Measurements from ENCODE around the gene WDFY3.
"Not testable (repeated sequence)": the region's sequence is repeated elsewhere in the genome, so short reads cannot be mapped to it uniquely, and the experiment has no call there.

WDFY3 gene

GRCh38 chr4:84708406-84709135 lies 257.9 kb downstream of the WDFY3 start:
- DNase-seq (ENCODE audit: low read depth) = no peak

- DNase-seq (ENCODE audit: low read depth) = no peak
Measured at GRCh38 chr4:84706286-84706685, 260.2 kb downstream of the WDFY3 start.

DNA sequence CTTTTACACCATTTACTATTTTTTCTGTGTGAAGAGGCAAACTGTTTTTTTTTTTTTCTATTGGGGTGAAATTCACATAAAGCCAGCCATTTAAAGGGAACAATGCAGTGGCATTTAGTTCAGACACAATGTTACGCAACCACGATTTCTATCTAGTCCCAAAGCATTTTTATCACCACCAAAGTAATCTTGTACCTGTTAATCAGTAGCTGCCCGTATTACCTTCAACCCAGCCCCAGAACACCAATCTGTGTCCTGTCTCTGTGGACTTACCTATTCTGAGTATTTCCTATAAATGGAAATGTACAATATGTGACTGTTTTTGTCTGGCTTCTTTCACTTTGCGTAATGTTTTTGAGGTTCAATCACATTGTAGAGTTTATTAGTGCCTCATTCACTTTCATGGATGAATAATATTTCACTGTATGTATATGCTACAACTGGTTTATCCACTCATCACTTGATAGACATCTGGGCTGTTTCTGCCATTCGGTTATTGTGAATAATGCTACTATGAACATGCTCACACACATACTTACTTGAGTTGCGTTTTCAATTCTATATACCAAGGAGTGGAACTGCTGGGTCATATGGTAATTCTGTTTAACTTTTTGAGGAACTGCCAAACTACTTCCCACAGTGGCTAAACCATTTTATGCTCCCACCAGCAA lies 267.4 kb downstream of the WDFY3 start:
- DNase-seq (ENCODE audit: low read depth) = no peak

GRCh38 chr4:84697615-84698201 lies 268.8 kb downstream of the WDFY3 start:
- no peak for DNase-seq (ENCODE audit: low read depth)

DNA sequence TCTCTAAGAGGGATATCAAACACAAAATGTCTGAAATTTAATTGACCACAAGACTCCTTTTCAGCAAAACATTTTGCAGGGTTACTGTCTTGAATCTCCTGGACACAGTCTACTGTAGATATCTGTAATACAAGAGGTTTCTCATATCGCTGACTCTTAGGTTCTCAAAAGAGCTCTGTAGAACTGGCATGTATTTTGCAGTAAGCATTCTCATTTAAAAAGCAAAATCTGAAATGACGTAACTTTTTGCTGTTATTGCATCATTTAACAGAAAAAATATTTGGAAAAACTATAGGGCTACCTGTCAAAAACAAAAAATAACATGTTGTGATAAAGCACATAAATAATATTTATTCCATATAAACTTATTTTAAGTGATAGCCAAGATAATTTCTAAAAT lies 269.3 kb downstream of the WDFY3 start:
- no peak for DNase-seq (ENCODE audit: low read depth)

GRCh38 chr4:84691800-84692199 lies 274.7 kb downstream of the WDFY3 start:
- no peak for DNase-seq (ENCODE audit: low read depth)

- DNase-seq (ENCODE audit: low read depth) = peak; percentile 87
Measured at GRCh38 chr4:84691170-84691691, 275.3 kb downstream of the WDFY3 start.

- no peak for DNase-seq (ENCODE audit: low read depth)
Measured at GRCh38 chr4:84690481-84690880, 276.0 kb downstream of the WDFY3 start.

DNA sequence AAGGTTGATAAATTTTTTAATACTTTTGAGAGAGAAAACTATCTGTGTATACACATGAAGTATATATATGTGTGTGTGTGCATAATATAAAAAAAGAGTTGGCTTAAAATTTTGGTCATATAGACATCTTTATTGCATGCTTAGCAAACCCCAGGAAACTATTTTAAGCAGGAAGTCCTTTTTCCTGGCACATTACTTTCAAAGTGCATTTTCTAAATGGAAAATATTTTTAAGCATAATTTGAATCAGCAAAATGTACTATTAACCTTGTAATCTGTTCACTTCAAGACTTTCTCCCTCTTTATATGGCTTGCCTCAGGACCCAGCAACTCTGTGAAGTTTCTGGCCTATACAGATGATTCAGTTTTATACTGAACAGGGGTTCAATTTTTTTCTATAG lies 277.3 kb downstream of the WDFY3 start:
- no peak for DNase-seq (ENCODE audit: low read depth)

DNA sequence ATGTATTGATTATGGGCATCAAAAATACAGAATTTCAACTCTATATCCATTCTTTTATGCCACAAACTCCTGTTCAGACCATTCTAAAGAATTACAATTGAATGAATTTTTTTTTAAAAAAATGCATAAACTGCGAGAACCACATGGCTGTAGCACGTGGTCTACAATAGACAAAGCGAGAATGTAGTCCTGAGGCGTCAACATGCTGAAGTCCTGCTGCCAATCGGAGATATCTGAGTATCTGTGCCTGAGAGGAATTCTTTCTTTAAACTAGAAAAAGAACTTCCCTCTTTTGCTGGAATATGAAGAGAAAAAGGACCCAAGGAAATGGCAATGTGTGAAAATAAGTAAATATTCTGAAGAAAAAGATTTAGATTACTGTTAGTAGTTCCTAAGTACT lies 277.9 kb downstream of the WDFY3 start:
- no peak for DNase-seq (ENCODE audit: low read depth)

DNA sequence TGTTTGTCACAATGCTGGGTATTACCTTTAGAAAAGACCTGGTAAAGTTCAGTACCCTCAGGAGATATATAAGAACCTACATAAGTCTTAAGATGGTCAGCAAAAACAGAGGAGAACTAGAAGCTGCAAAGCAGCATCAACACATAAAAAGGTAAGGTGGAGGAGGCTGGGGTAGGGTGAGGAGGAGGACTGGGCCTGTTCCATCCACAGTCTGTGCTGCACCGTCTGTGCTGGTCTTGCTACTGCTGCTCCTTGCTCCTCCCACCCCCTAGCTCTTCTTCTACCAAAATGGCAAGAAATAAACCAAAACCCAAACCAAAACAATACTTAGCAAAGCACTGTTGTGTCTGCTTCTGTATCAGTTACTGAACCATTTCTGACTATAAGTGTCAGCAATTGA lies 281.4 kb downstream of the WDFY3 start:
- DNase-seq (ENCODE audit: low read depth) = no peak

GRCh38 chr4:84684361-84684760 lies 282.1 kb downstream of the WDFY3 start:
- DNase-seq (ENCODE audit: low read depth) = no peak

GRCh38 chr4:84683064-84683850 lies 283.2 kb downstream of the WDFY3 start:
- DNase-seq (ENCODE audit: low read depth) = no peak

DNA sequence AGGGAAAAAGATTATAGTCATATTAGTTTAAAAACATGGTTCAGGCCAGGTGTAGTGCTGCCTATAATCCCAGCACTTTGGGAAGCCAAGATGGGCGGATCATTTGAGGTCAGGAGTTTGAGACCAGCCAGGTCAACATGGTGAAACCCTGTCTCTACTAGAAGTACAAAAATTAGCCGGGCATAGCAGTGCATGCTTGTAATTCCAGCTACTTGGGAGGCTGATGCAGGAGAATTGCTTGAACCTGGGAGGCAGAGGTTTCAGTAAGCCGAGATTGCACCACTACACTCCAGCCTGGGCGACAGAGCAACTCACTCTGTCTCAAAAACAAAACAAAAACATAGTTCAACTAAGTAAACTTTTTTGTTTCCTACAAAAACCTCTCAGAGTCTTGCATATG lies 283.8 kb downstream of the WDFY3 start:
- not testable (repeated sequence) for DNase-seq (ENCODE audit: low read depth)

- DNase-seq (ENCODE audit: low read depth) = peak; percentile 50
Measured at GRCh38 chr4:84681486-84682274, 284.8 kb downstream of the WDFY3 start.

- no peak for DNase-seq (ENCODE audit: low read depth)
Measured at GRCh38 chr4:84680956-84681355, 285.5 kb downstream of the WDFY3 start.

DNA sequence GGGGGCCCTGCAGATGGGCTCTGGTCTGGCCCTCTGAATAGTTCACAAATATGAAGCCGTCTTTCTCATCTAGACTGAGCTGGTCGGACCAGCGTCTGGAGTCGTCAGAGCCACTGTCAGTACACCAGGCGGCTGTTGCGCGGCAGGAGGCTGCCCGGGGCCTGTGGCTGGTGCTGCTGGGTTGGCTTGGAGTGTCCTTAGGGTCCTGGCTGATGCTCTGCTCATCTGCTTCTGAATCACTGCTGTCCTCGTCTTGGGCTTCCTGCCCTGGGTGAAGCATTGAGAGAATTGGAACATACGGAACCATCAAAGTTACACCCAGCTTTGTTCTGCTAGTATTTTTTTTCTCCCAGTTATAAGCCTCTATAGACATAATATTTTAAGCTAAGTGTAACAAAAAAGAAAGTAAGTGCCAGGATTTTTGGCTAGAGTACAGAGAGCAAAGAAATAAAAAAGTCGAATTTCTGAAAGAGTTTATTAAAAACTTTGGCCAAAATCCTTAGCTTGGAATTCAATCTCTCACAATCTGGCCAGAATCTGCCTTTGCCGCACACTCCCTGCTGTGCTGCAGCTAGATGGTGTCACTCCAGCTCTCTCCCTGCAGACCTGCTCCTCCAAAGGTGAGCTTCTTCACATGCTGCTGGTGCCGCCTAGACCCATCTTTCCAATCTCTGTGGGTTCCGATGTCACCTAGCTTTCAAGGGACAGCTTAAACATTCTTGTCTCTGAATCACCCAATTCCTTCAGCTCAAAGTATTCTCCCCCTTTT lies 287.3 kb downstream of the WDFY3 start:
- DNase-seq (ENCODE audit: low read depth) = no peak

- no peak for DNase-seq (ENCODE audit: low read depth)
Measured at GRCh38 chr4:84677995-84678394, 288.5 kb downstream of the WDFY3 start.

- no peak for DNase-seq (ENCODE audit: low read depth)
Measured at GRCh38 chr4:84677093-84677492, 289.4 kb downstream of the WDFY3 start.

DNA sequence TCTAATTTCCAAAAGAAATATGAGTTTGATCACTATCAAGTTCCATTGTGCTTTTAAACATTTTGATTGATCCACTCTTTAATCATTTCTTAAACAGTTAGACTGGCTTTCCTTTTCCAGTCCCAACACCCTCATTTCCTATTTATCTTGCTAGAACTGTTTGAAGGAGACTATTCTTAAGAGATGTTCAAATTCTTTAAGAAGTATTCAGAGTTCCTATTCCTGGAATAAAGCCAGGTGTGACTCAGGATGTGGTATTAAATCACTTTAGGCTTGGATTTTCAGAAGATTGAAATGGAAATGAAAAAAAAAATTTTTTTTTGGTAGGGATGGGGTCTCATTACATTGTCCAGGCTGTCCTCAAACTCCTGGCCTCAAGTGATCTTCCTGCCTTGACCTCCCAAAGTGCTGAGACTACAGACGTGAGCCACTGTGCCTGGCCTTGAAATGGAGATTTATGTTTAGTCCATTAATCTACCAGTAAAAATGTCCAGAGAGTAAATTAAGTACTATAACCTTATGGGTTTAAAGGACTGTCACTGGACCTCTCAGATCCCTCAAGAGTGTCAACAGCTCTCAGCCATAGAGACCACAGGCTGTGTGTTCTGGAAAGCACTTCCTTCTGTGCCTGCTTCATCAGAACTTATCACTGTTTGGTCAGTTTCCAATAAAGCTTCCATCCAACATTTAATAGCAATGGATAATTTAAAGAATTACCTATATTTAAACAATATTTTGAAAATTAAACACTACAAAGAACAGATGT lies 292.8 kb downstream of the WDFY3 start:
- DNase-seq (ENCODE audit: low read depth) = peak; percentile 72

All from fibroblast of gingiva (primary cell).